ENCODE data around the gene TP63.
A peak's percentile ranks its signal among the peaks of the same experiment; 100 is the strongest.

Gene TP63

GRCh38 chr3:189808246-189809007, 177.2 kb downstream of the TP63 start:
- no peak for TF ChIP-seq FOXM1 (IDR thresholded peaks at IDR 0.05; ENCODE audit: borderline replicate concordance, low read depth)
- no peak for TF ChIP-seq ZBTB7A (IDR thresholded peaks at IDR 0.05; ENCODE audit: low read depth)
- TF ChIP-seq NFIC (IDR thresholded peaks at IDR 0.05), result no peak
- TF ChIP-seq, protein P1, sequence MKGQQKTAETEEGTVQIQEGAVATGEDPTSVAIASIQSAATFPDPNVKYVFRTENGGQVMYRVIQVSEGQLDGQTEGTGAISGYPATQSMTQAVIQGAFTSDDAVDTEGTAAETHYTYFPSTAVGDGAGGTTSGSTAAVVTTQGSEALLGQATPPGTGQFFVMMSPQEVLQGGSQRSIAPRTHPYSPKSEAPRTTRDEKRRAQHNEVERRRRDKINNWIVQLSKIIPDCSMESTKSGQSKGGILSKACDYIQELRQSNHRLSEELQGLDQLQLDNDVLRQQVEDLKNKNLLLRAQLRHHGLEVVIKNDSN (IDR thresholded peaks at IDR 0.05), result no peak
- no peak for TF ChIP-seq CEBPB (IDR thresholded peaks at IDR 0.05)
- TF ChIP-seq TAF1 (IDR thresholded peaks at IDR 0.05; ENCODE audit: low read depth), result no peak

DNA sequence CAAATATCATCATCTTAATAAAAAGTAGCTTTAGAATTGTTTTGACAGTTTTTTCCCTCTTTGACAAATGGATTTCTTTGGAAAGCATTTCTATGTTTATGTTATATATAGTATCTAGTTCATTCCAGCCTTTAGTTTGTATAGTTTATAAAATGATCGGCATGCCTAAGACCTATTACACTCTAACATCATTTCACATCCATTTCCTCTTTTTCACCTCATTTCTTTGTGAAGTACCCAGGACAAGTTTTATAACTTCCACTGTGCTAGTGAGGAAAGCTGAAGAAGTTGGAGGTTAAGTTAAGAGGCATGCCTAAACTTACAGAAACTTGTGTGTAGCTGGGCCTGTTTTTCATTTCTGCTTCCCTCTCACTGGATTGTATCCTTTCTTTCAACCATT, 178.4 kb downstream of the TP63 start:
- TF ChIP-seq TCF12 (IDR thresholded peaks at IDR 0.05; ENCODE audit: low read depth) (no peak), ZBTB7A (IDR thresholded peaks at IDR 0.05; ENCODE audit: low read depth) (no peak), NFIC (IDR thresholded peaks at IDR 0.05) (no peak), CREB1 (IDR thresholded peaks at IDR 0.05; ENCODE audit: low read depth) (no peak), TAF1 (IDR thresholded peaks at IDR 0.05; ENCODE audit: low read depth) (no peak), CEBPB (IDR thresholded peaks at IDR 0.05) (no peak), YY1 (IDR thresholded peaks at IDR 0.05; ENCODE audit: low read depth) (no peak), EP300 (IDR thresholded peaks at IDR 0.05; ENCODE audit: borderline replicate concordance) (no peak), TEAD4 (IDR thresholded peaks at IDR 0.05) (no peak), RAD21 (IDR thresholded peaks at IDR 0.05; ENCODE audit: low read depth) (no peak)
- TF ChIP-seq, protein P2, sequence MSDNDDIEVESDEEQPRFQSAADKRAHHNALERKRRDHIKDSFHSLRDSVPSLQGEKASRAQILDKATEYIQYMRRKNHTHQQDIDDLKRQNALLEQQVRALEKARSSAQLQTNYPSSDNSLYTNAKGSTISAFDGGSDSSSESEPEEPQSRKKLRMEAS (IDR thresholded peaks at IDR 0.05), result no peak
- TF ChIP-seq, protein P1 (IDR thresholded peaks at IDR 0.05), result no peak

DNA sequence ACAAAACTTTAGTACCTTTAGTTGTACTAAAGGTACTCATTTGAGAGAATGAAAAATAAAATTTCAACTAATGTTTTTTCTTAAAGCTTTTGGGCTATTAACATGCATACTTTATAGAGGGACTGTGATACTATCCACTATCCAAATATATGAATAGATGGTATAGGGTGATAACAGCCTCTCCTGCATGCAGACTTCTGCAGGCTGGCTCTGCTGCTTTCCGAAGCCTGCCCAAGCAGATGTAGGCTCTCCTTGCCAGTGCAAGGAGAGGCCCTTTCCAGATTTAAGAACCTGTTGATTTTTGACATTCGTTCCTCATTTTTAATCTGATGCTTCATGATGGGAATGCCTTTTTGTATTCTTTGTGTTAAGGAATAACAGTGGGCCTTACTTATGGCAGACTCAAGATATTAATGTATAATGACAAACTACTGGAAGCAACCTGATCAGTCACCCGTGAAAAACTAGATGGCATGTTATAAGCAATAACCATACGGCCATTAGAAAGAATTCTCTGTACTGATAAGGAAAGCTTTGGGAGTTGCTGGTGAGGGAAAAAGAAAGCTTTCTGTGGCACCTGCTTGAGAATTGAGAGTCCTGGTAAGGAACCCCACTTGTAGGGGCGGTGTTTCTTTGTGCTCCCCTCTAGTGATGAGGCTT, 181.7 kb downstream of the TP63 start:
- TF ChIP-seq TEAD4 (IDR thresholded peaks at IDR 0.05) (no peak), EP300 (IDR thresholded peaks at IDR 0.05; ENCODE audit: borderline replicate concordance) (no peak), NFIC (IDR thresholded peaks at IDR 0.05) (no peak)

GRCh38 chr3:189813647-189814240, 182.6 kb downstream of the TP63 start:
- TF ChIP-seq YY1 (IDR thresholded peaks at IDR 0.05; ENCODE audit: low read depth) (peak; percentile 27; the same call in 1 of the 2 replicates), RAD21 (IDR thresholded peaks at IDR 0.05; ENCODE audit: low read depth) (peak; percentile 20; the same call in 1 of the 2 replicates), EGR1 (IDR thresholded peaks at IDR 0.05) (no peak), TCF12 (IDR thresholded peaks at IDR 0.05; ENCODE audit: low read depth) (peak; percentile 81), FOXM1 (IDR thresholded peaks at IDR 0.05; ENCODE audit: borderline replicate concordance, low read depth) (peak; percentile 53), TAF1 (IDR thresholded peaks at IDR 0.05; ENCODE audit: low read depth) (no peak), CREB1 (IDR thresholded peaks at IDR 0.05; ENCODE audit: low read depth) (no peak), CEBPB (IDR thresholded peaks at IDR 0.05) (no peak; the same call in 1 of the 2 replicates), TEAD4 (IDR thresholded peaks at IDR 0.05) (no peak), EP300 (IDR thresholded peaks at IDR 0.05; ENCODE audit: borderline replicate concordance) (peak; percentile 59; the same call in 1 of the 2 replicates), ZBTB7A (IDR thresholded peaks at IDR 0.05; ENCODE audit: low read depth) (no peak), NFIC (IDR thresholded peaks at IDR 0.05) (peak; percentile 71)
- TF ChIP-seq, protein P2 (IDR thresholded peaks at IDR 0.05), result peak; percentile 71
- TF ChIP-seq, protein P1 (IDR thresholded peaks at IDR 0.05), result no peak
- TF ChIP-seq, protein P3, sequence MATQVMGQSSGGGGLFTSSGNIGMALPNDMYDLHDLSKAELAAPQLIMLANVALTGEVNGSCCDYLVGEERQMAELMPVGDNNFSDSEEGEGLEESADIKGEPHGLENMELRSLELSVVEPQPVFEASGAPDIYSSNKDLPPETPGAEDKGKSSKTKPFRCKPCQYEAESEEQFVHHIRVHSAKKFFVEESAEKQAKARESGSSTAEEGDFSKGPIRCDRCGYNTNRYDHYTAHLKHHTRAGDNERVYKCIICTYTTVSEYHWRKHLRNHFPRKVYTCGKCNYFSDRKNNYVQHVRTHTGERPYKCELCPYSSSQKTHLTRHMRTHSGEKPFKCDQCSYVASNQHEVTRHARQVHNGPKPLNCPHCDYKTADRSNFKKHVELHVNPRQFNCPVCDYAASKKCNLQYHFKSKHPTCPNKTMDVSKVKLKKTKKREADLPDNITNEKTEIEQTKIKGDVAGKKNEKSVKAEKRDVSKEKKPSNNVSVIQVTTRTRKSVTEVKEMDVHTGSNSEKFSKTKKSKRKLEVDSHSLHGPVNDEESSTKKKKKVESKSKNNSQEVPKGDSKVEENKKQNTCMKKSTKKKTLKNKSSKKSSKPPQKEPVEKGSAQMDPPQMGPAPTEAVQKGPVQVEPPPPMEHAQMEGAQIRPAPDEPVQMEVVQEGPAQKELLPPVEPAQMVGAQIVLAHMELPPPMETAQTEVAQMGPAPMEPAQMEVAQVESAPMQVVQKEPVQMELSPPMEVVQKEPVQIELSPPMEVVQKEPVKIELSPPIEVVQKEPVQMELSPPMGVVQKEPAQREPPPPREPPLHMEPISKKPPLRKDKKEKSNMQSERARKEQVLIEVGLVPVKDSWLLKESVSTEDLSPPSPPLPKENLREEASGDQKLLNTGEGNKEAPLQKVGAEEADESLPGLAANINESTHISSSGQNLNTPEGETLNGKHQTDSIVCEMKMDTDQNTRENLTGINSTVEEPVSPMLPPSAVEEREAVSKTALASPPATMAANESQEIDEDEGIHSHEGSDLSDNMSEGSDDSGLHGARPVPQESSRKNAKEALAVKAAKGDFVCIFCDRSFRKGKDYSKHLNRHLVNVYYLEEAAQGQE (IDR thresholded peaks at IDR 0.05; ENCODE audit: low read depth), result no peak

- no peak for TF ChIP-seq NFIC (IDR thresholded peaks at IDR 0.05)
- TF ChIP-seq RAD21 (IDR thresholded peaks at IDR 0.05; ENCODE audit: low read depth), result no peak
- no peak for TF ChIP-seq EP300 (IDR thresholded peaks at IDR 0.05; ENCODE audit: borderline replicate concordance)
- no peak for TF ChIP-seq CREB1 (IDR thresholded peaks at IDR 0.05; ENCODE audit: low read depth)
- TF ChIP-seq CEBPB (IDR thresholded peaks at IDR 0.05), result no peak
These were observed 189.2 kb downstream of the TP63 start for GRCh38 chr3:189820365-189820720.

GRCh38 chr3:189821262-189821661, 190.1 kb downstream of the TP63 start:
- no peak for TF ChIP-seq CEBPB (IDR thresholded peaks at IDR 0.05)
- TF ChIP-seq EGR1 (IDR thresholded peaks at IDR 0.05), result no peak
- TF ChIP-seq ZBTB7A (IDR thresholded peaks at IDR 0.05; ENCODE audit: low read depth), result no peak
- no peak for TF ChIP-seq EP300 (IDR thresholded peaks at IDR 0.05; ENCODE audit: borderline replicate concordance)
- TF ChIP-seq NFIC (IDR thresholded peaks at IDR 0.05), result no peak
- no peak for TF ChIP-seq FOXM1 (IDR thresholded peaks at IDR 0.05; ENCODE audit: borderline replicate concordance, low read depth)
- TF ChIP-seq, protein P3 (IDR thresholded peaks at IDR 0.05; ENCODE audit: low read depth), result no peak
- no peak for TF ChIP-seq YY1 (IDR thresholded peaks at IDR 0.05; ENCODE audit: low read depth)
- TF ChIP-seq TCF12 (IDR thresholded peaks at IDR 0.05; ENCODE audit: low read depth), result no peak
- TF ChIP-seq CREB1 (IDR thresholded peaks at IDR 0.05; ENCODE audit: low read depth), result no peak
- TF ChIP-seq TEAD4 (IDR thresholded peaks at IDR 0.05), result no peak
- TF ChIP-seq, protein P2 (IDR thresholded peaks at IDR 0.05), result no peak
- TF ChIP-seq RAD21 (IDR thresholded peaks at IDR 0.05; ENCODE audit: low read depth), result no peak
- TF ChIP-seq TAF1 (IDR thresholded peaks at IDR 0.05; ENCODE audit: low read depth), result no peak
